22Rv1 (cell line): Measurements from ENCODE around the gene ORC4.

Source experiments
- ZFX ChIP-seq: fragments of 450-650 bp; IDR thresholded peaks from 2 replicates; pipeline ENCODE4 v1.6.1; 2017; ENCODE audit warnings: antibody characterized with exemption, borderline replicate concordance
- TF ChIP-seq, protein P1 (sequence below): fragments of 450-650 bp; IDR thresholded peaks from 2 replicates; pipeline ENCODE4 v1.5.1; 2017; ENCODE audit warnings: mild to moderate bottlenecking

DNA sequence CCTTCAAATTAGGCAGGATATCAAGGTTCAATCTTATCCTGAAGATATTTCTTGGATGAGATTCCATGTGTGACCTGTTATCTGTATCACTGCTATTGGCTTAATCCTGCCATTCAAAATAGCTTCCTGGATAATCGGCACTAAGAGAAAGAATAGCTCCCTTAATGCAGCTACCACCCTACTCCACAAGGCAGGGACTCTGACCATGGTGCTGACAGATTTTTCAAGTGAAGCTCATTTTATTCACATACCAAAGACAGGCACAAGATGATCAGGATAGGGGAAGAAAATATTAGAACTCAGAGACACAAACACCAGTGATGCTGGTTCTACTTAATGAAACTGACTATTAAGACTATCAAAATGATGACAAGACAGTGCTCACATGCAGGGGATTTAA is 74.9 kb downstream of the ORC4 start:
- TF ChIP-seq, protein P1, sequence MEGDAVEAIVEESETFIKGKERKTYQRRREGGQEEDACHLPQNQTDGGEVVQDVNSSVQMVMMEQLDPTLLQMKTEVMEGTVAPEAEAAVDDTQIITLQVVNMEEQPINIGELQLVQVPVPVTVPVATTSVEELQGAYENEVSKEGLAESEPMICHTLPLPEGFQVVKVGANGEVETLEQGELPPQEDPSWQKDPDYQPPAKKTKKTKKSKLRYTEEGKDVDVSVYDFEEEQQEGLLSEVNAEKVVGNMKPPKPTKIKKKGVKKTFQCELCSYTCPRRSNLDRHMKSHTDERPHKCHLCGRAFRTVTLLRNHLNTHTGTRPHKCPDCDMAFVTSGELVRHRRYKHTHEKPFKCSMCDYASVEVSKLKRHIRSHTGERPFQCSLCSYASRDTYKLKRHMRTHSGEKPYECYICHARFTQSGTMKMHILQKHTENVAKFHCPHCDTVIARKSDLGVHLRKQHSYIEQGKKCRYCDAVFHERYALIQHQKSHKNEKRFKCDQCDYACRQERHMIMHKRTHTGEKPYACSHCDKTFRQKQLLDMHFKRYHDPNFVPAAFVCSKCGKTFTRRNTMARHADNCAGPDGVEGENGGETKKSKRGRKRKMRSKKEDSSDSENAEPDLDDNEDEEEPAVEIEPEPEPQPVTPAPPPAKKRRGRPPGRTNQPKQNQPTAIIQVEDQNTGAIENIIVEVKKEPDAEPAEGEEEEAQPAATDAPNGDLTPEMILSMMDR: no peak
- TF ChIP-seq ZFX: no peak
